GM08714 (cell line): ENCODE data around the gene SULT1A2.
"Not testable (repeated sequence)": the region's sequence is repeated elsewhere in the genome, so short reads cannot be mapped to it uniquely, and the experiment has no call there.

ENCODE experiments used
- H3K4me3 ChIP-seq: fragments of 200-500 bp; sonication (Bioruptor generic); 2 replicates; pipeline ENCODE4 v1.5.1; 2014; ENCODE audit warnings: mild to moderate bottlenecking, low read length, inconsistent platforms
- ZNF274 ChIP-seq: IDR thresholded peaks from 2 replicates; pipeline ENCODE4 v1.6.1; 2012; ENCODE audit warnings: mild to moderate bottlenecking, low read depth, low read length

Gene SULT1A2

DNA sequence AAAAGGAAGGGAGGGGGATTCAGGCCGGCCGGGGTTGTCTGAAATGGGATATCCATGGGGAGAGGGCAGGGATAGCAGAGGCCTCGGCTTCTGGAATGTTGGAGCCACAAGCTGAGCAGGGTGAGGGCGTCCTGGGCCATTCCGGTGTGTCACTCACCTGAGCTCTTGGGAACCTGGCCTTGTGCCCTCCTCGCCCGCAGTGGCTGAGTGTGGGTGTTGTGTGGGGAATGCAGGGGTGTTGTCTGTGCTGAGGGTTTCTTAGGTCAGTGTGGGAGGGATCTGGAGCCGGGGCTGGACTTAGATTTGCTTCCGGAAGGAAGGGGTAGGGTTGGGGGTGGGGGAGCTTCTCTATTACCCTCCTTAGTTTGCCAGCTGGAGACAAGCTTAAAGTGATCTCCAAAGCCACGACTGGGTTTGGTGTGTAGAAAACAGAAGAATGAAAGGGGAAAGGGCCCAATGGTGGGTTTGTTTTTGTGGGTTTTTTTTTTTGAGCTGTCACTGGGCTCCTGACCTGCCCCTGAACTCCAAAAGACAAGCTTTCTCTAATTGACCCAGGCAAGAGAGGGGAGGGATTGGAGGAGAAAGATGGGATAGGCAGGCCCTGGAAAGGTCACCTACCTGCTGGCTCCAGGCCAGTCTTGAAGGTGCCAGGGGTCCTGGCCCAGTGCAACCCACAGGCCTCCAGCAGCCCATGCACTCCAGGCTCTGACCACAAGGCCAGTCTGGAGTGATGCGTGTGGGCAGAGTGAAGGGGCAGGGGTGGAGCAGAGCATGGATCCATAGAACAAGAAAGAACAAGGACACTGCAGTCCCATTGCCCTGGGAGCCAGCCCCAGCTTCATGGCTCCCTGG, at the start of gene SULT1A2:
Gene SULT1A2, minus strand, starts transcription at position 211 of the 852 bp plus-strand sequence. CDS start 1,120 bp downstream, outside the sequence.
- H3K4me3 ChIP-seq = no peak within 1 kb of the TSS
- TF ChIP-seq ZNF274 = no peak

DNA sequence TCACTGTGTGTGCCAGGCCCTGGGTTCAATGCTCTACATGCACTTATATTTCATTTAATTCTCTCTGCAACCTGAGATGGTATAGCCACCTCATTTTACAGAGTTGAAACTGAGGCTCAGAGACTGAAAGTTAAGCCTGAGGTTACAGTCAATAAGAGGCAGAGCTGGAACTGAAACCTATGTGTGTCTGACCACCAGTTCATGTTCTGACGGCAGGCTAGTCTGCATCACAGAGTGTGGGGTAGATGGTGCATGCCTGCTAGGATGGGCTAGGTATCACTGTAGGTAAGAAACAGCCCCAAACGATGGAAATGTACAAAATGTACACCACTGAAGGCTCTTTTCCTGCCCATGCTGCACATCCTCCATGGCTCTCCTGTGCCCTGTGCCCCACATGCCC, 43.1 kb upstream of the SULT1A2 start:
- peak overlapping the region; percentile 26; the same call in 1 of the 2 replicates for H3K4me3 ChIP-seq

DNA sequence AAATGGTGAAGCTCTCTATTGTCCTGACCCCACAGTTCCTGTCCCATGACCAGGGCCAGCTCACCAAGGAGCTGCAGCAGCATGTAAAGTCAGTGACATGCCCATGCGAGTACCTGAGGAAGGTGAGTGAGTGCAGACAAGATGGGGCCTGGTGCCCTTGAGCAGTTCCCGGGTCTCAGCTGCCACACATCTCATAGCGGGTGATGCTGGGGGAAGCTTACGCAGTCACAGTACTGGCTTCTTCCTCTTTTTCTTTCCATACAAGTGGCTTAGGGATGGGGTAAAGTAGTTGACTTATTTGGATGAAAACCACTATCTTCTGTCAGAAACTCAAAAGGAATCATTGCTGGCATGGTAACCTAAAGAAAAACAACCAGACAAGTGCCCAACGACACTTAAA, 41.5 kb upstream of the SULT1A2 start:
- not testable (repeated sequence) for H3K4me3 ChIP-seq

DNA sequence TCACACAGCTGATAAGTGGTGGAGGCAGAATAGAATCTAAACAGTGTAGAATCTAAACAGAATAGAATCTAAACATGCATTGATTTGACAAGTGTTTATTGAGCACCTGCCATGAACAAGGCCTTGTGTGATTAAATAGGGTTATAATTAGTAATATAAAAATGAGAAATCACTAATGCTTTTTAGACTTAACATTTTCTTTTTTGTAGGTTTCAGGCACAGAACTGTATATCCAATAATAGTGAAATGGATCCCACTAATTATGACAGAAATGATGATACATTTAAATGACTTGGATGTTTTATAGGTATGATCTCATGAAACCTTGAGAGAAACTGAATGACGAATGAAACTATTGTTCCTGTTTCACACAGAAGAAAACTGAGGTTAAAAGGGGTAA, 40.9 kb upstream of the SULT1A2 start, which contains the start of gene NPIPB8:
Gene NPIPB8, plus strand, starts transcription at position 301 of the 400 bp plus-strand sequence. CDS start 296 bp downstream, outside the sequence.
- H3K4me3 ChIP-seq = not testable (repeated sequence)

DNA sequence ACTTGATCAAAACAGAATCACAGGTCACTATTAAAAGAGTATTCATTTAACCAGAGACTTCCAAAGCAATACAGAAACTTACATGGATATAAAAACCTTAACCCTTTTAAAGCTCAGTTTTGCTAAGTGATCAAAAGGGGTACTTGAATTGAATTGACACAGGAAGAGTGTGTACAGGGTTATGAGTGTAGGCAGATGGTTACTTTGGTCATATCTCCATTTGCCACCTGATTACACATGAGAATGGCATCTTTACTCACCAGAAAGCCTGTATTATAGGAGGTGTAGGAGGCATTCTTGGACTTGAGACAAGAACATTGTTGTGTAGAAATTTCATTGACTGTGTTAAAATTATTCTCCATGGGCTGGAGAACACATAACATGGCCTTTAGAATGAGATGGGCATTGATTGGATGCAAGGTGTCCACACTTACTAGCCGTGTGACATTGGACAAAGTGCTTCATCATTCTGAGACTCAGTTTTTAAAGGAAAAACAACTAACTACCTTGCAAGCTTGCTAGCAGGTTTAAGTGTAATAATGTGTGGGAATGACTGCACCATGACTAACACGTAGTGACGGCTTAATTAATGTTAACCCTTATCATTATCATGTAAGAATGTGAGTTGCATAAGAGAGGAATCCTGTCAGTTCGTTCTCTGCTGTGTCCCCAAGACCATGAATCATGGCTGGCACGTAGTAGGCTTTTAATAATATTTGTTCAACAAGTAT, 39.4 kb upstream of the SULT1A2 start:
- H3K4me3 ChIP-seq = not testable (repeated sequence)

DNA sequence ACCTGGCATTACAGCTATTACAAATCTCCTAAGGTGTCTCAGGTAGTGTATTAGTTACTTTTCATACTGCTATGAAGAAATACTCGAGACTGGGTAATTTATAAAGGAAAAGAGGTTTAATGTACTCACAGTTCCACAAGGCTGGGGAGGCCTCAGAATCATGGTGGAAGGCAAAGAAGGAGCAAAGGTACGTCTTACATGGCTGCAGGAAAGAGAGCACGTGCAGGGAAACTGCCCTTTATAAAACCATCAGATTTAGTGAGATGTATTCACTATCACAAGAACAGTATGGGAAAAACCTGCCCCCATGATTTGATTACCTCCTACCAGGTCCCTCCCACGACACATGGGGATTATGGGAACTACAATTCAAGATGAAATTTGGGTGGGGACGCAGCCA, 34.1 kb upstream of the SULT1A2 start:
- not testable (repeated sequence) for H3K4me3 ChIP-seq

DNA sequence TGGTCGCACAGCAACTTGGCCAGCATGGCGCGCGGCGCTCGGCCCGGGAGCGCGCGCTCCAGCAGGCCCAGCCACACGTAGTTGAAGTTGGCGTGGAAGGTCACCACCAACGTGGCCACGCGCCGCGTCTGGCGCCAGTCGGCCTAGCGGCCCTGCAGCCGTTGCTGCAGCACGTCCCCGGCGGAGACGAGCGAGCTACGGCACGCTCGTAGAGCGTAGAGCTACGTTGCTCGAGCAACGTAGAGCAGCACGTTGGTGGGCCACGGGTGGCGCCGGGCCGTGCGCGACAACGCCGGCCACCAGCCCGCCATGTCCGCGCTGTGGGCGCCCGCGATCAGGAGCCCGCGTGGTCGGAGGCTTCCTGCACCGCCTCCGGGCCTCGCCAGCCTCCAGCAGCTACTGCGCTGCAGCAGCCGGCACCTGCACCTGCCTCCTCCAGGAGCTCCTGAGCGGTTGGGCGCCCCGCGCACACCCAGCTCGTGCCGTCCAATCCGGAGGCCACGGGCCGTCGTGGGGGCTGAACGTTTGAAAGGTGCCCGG, 26.4 kb upstream of the SULT1A2 start:
- H3K4me3 ChIP-seq = peak overlapping the region; percentile 14; the same call in 1 of the 2 replicates
- TF ChIP-seq ZNF274 = no peak

DNA sequence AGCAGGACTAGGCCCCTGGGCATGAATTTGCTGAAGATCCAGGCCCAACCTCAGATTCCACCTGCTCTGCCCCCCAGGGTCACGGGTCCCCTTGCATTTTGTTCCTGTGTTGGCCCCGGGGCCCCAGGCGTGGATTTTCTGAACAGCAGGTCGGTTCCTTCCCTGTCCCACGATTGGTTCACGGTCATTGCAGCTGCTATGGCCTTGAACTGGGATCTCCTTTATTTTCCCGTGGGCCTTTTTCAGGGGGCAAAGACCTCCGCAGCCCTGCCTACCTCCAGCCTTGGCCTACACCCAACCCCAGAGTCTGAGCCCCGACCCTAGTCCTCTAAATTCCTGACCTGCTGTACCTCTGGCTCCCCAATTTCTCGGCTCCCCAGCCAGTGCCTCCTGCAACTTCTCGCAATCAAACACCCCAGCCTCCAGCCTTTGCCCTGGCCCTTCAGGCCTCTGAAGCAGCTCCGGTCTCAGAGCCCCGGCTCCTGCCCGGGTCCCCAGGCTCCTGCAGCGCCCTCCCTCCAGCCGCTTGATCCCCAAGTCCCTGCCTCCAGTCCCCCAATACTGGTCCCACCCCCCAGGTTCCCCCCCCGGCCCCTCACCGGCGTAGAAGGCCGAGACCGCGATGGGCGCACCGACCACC, 25.8 kb upstream of the SULT1A2 start:
- not testable (repeated sequence) for H3K4me3 ChIP-seq

- no peak overlapping the region for H3K4me3 ChIP-seq
- TF ChIP-seq ZNF274 = no peak
These were observed 24.8 kb upstream of the SULT1A2 start for GRCh38 chr16:28621481-28622155.

- H3K4me3 ChIP-seq = not testable (repeated sequence)
These were observed 23.5 kb upstream of the SULT1A2 start for GRCh38 chr16:28620316-28620715.

DNA sequence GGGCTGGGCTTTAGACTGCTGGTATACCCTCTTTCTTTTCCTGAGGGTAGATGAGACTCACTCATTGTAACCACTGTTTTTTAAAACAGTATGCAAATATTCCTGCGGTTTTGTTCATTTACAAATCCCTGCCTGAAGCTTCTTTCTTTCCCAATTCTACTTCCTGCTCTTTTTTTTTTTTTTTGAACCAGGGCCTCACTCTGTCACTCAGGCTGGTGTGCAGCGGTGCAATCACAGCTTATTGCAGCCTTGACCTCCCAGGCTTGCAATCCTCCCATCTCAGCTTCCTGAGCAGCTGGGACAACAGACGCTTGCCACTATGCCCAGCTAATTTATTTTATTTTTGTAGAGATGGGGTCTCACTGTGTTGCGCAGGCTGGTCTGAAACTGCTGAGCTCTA, 21.0 kb upstream of the SULT1A2 start:
- TF ChIP-seq ZNF274 = no peak
- no peak overlapping the region for H3K4me3 ChIP-seq

- no peak overlapping the region for H3K4me3 ChIP-seq
- no peak for TF ChIP-seq ZNF274
These were observed 19.8 kb upstream of the SULT1A2 start for GRCh38 chr16:28616636-28617035.

GRCh38 chr16:28616224-28616577, 19.4 kb upstream of the SULT1A2 start:
- not testable (repeated sequence) for H3K4me3 ChIP-seq

DNA sequence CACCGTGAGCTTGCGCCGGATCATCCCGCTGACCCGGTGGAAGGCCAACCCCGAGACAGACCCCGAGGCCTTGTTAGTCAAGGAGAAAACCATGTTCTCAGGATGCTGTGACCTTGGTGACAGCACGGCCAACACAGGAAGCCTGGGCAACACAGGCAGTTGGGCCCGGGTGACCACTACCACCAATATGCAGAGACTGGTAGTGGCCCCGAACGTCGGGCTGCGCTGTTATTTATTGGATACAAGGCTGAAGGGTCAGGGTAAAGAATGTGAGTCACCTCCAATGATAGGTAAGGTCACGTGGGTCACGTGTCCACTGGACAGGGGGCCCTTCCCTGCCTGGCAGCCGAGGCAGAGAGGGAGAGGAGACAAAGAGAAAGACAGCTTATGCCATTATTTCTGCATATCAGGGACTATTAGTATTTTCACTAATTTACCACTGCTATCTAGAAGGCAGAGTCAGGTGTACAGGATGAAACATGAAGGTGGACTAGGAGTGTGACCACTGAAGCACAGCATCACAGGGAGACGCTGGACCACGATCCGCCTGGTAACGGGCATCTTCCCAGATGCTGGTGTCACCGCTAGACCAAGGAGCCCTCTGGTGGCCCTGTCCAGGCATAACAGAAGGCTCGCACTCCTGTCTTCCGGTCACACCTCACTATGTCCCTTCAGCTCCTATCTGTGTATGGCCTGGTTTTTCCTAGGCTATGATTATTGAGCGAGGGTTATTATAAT, 18.8 kb upstream of the SULT1A2 start:
- not testable (repeated sequence) for H3K4me3 ChIP-seq

- H3K4me3 ChIP-seq = not testable (repeated sequence)
These were observed 17.7 kb upstream of the SULT1A2 start for GRCh38 chr16:28614561-28614960.

GRCh38 chr16:28613912-28614311, 17.1 kb upstream of the SULT1A2 start:
- H3K4me3 ChIP-seq = not testable (repeated sequence)

DNA sequence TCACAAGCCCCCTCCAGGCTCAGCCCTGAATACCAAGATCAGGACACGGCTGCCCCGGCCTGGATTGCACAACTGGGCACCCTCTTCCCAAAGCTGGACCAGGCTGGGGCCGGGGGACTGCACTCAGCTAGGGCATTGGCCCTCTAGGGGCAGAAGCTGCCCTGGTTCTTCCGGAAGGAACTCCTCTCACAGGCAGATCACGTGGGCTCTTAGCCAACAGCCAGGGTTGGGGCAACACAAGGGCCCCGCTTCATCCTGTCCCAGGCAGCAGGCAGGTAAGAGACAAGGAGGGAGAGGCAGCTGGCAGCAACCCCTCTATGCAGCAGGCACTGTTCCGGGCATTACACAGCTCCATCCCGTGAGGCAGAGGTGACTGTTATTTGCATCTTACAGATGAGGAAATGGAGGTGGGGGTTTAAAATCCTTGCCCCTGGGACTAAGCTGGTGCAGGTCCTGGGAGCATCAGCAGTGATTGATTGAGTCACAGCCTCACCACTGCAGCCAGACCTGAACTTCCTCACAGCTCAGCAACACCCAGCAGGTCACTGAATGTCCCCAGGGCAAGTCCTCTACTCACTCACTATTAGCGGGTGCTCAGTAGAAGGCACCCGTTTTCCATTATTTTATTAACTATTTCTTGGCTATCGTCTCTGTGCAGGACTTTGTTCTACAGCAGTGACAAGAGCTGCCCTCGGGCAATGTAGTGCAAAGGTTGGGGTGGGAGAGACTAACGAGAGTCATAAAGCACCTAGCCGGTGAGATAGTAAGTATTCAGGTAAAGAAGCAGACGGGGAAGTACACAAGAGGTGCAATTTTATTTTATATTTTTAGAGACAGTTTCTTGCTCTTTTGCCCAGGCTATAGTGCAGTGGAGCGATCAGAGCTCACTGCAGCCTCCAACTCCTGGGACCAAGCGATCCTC, 15.8 kb upstream of the SULT1A2 start:
- not testable (repeated sequence) for H3K4me3 ChIP-seq
